ENCODE measurements around the gene CRYBG3. TPM values are rescaled to one million over a fixed set of nuclear protein-coding genes. Genes with fewer than 3 reads are reported as not detected.

CRYBG3 gene
- total RNA-seq, 4 donors from 2014 or later, result 17.4 to 41.5 (median 38.1) TPM

DNA sequence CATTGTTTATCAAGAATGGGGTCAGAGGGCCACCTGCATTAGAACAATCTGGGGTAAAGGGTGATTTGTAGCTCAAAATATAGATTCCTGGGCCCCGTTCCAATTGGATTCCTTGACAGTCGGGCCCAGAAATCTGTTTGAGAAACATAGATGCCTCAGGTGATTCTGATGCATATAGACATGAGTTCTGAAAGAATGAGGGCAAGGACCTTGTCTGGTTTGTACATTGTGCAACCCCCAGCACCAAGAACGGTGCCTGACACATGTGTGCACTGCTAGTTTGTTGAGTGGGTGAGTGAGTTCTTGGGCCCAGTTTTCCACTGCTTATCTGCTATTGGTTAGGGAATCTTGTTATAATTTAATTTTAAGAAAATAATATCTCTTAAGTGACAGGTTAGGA, 16.6 kb downstream of the CRYBG3 start:
- H3K4me1 ChIP-seq, result no peaks in the 10 kb centered on the region
- intact Hi-C loops (cut with DNase I; ENCODE audit: low total_unique reads), result no loop called here

DNA sequence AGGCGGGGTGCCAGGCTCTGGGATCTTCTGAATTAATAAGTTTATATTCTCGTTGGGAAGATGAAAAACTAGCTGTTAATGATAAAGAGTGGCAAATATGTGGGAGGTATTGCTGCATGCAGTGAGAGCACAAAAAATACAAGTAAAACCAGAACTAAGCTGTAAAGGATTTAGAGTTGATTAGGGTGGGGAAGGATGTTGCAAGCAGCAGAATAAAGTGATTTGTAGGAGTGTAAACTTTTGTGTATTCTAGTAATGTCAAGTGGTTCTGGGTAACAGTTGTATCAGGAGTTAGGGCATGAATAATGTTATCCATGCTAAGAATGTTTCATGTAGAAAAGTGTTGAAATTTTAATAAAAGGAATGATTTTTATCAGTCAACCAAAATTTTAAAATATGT, 18.1 kb downstream of the CRYBG3 start:
- H3K27me3 ChIP-seq, result no peaks in the 10 kb centered on the region
- intact Hi-C loops (cut with DNase I; ENCODE audit: low total_unique reads), result no loop called here
- no peak for DNase-seq
- no peaks in the 10 kb centered on the region for H3K4me1 ChIP-seq
- no peak for TF ChIP-seq POLR2A (IDR thresholded peaks at IDR 0.05)
- TF ChIP-seq, protein P1, sequence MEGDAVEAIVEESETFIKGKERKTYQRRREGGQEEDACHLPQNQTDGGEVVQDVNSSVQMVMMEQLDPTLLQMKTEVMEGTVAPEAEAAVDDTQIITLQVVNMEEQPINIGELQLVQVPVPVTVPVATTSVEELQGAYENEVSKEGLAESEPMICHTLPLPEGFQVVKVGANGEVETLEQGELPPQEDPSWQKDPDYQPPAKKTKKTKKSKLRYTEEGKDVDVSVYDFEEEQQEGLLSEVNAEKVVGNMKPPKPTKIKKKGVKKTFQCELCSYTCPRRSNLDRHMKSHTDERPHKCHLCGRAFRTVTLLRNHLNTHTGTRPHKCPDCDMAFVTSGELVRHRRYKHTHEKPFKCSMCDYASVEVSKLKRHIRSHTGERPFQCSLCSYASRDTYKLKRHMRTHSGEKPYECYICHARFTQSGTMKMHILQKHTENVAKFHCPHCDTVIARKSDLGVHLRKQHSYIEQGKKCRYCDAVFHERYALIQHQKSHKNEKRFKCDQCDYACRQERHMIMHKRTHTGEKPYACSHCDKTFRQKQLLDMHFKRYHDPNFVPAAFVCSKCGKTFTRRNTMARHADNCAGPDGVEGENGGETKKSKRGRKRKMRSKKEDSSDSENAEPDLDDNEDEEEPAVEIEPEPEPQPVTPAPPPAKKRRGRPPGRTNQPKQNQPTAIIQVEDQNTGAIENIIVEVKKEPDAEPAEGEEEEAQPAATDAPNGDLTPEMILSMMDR (IDR thresholded peaks at IDR 0.05), result no peak
- peak overlapping the region in 1 of 2 donors; percentile 29 for H3K27ac ChIP-seq
- no peak overlapping the region for H3K4me3 ChIP-seq
- no peaks in the 10 kb centered on the region for H3K36me3 ChIP-seq
- H3K9me3 ChIP-seq, result no peaks in the 10 kb centered on the region

More for the DNA sequence above, 16.6 kb downstream of the CRYBG3 start:
- Histone ChIP-seq H3K27me3 (no peaks in the 10 kb centered on the region), H3K4me3 (no peak overlapping the region), H3K9me3 (no peaks in the 10 kb centered on the region), H3K27ac (no peak overlapping the region), H3K36me3 (no peaks in the 10 kb centered on the region)
- TF ChIP-seq, protein P1 (IDR thresholded peaks at IDR 0.05), result no peak
- no peak for TF ChIP-seq POLR2A (IDR thresholded peaks at IDR 0.05)
- DNase-seq, result no peak

DNA sequence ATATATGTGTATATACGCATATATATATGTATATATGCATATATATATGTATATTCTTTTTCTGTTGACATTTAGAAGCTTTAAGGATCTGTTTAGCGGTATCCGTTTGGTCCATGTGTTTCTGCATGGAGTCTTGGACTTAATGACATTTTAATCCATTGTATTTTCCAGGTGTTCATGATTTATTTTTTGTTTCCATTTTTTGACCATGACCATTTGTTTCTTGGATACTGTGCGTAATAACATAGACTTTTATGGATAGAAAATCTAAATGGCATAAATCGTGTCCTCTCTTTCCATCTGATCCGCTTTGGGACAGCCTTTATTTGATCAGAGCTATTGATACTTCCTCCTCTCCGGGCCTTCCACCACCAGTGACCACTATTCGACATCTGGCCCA, 19.5 kb downstream of the CRYBG3 start:
- TF ChIP-seq POLR2A (IDR thresholded peaks at IDR 0.05), result no peak
- TF ChIP-seq, protein P1 (IDR thresholded peaks at IDR 0.05), result no peak
- H3K9me3 ChIP-seq, result no peaks in the 10 kb centered on the region
- no peaks in the 10 kb centered on the region for H3K36me3 ChIP-seq
- DNase-seq, result no peak
- intact Hi-C loops (cut with DNase I; ENCODE audit: low total_unique reads), result no loop called here
- H3K27ac ChIP-seq, result peak overlapping the region in 1 of 2 donors; percentile 40
- no peaks in the 10 kb centered on the region for H3K27me3 ChIP-seq
- H3K4me1 ChIP-seq, result no peaks in the 10 kb centered on the region
- H3K4me3 ChIP-seq, result no peak overlapping the region

DNA sequence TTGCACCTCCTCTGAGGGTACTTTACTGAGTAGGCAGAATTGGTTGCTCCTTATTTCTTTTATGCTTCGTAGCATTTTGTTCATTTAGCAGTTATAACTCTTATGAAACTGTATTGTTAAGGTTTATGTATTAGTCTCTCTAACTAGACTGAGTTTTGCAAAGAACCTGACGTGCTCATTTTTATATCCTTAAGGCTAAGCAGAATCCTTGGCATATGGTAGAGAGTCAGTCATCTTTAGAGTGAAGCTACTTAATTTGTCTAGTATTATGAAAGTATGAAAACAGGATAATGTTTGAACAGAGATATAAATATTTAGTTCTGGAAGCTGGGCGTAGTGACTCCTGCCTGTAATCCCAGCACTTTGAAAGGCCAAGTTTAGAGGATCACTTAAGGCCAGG, 20.1 kb downstream of the CRYBG3 start:
- H3K4me3 ChIP-seq, result no peak overlapping the region
- DNase-seq, result no peak
- no peak for TF ChIP-seq POLR2A (IDR thresholded peaks at IDR 0.05)
- TF ChIP-seq, protein P1 (IDR thresholded peaks at IDR 0.05), result no peak
- no peaks in the 10 kb centered on the region for H3K27me3 ChIP-seq
- H3K36me3 ChIP-seq, result no peaks in the 10 kb centered on the region
- H3K4me1 ChIP-seq, result no peaks in the 10 kb centered on the region
- intact Hi-C loops (cut with DNase I; ENCODE audit: low total_unique reads), result no loop called here
- peak overlapping the region in 1 of 2 donors; percentile 40 for H3K27ac ChIP-seq
- H3K9me3 ChIP-seq, result no peaks in the 10 kb centered on the region

DNA sequence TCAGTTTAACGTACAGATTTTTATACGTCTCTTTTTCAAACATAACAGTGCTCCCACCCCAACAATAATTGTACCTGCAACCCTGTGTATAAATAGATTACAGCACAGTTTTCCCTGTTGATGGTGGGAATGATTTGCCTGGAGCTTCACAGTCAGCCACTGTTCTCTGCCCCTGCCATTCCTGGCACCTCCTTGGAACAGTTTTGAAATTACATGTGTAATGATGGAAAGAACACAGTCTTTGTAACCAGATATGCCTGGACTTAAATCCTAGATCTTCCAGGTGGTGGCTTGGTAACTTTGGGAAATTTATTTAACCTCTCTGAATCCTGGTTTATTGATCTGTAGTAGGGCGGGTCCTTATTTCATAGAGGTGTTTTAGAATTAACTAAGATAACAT, 27.0 kb downstream of the CRYBG3 start:
- intact Hi-C loops (cut with DNase I; ENCODE audit: low total_unique reads), result no loop called here
- DNase-seq, result no peak
- H3K4me1 ChIP-seq, result no peaks in the 10 kb centered on the region

More for the DNA sequence above, 27.0 kb downstream of the CRYBG3 start:
- H3K36me3 ChIP-seq, result no peaks in the 10 kb centered on the region
- H3K9me3 ChIP-seq, result peaks cover 0 to 3% of the 10 kb centered on the region in 2 donors
- TF ChIP-seq POLR2A (IDR thresholded peaks at IDR 0.05), result no peak
- TF ChIP-seq, protein P1 (IDR thresholded peaks at IDR 0.05), result no peak
- no peaks in the 10 kb centered on the region for H3K27me3 ChIP-seq
- no peak overlapping the region for H3K27ac ChIP-seq
- H3K4me3 ChIP-seq, result no peak overlapping the region
